ENCODE results near the gene CHD2.

GRCh38 chr15:93066224-93066681, 166.1 kb downstream of the CHD2 start:
- no peak for TF ChIP-seq CTCF (IDR thresholded peaks at IDR 0.05; ENCODE audit: insufficient read depth, low read depth, low read length)
- peak; percentile 59 for TF ChIP-seq EZH2 (IDR thresholded peaks at IDR 0.05; ENCODE audit: insufficient read depth, low read length)

Data from astrocyte (in vitro differentiated cells and primary cell).